Measurements from ENCODE around the gene KRT33B. TPM values are rescaled to one million over a fixed set of nuclear protein-coding genes. Genes with fewer than 3 reads are reported as not detected.
A peak's percentile ranks its signal among the peaks of the same experiment; 100 is the strongest.

Gene KRT33B
- total and polyA plus RNA-seq, 7 donors, result not detected

DNA sequence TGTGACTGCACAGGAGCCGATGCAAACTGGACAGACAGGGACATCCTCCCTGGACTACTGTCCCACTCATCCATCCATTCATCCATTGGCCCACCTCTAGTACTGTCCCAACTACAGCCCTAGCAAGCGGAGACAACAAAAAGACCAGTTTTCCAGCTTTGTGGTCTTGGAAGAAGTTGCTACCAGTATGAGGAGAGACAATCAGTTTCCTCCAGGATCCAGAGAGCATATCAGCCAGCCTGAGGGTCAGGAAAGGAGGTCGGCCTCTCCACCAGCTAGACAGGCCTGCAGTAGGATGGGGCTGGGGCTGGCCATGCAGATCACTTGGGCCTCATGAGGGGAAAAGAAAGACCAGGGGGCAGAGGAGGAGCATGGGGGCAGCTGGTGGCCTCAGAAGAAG lies 35.8 kb downstream of the KRT33B start:
- DNase-seq, result no peak
- Histone ChIP-seq H3K36me3 (no peaks in the 10 kb centered on the region), H3K27ac (no peak overlapping the region), H3K4me1 (no peaks in the 10 kb centered on the region), H3K27me3 (no peaks in the 10 kb centered on the region), H3K9me3 (no peaks in the 10 kb centered on the region), H3K4me3 (no peak overlapping the region)
- 93 to 96% methylated on average over 3 of the region's 3 CpGs for WGBS, 2 donors
- intact Hi-C loops (cut with DNase I), result no loop called here
- TF ChIP-seq, protein P1, sequence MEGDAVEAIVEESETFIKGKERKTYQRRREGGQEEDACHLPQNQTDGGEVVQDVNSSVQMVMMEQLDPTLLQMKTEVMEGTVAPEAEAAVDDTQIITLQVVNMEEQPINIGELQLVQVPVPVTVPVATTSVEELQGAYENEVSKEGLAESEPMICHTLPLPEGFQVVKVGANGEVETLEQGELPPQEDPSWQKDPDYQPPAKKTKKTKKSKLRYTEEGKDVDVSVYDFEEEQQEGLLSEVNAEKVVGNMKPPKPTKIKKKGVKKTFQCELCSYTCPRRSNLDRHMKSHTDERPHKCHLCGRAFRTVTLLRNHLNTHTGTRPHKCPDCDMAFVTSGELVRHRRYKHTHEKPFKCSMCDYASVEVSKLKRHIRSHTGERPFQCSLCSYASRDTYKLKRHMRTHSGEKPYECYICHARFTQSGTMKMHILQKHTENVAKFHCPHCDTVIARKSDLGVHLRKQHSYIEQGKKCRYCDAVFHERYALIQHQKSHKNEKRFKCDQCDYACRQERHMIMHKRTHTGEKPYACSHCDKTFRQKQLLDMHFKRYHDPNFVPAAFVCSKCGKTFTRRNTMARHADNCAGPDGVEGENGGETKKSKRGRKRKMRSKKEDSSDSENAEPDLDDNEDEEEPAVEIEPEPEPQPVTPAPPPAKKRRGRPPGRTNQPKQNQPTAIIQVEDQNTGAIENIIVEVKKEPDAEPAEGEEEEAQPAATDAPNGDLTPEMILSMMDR (IDR thresholded peaks at IDR 0.05), result no peak
- TF ChIP-seq POLR2A (IDR thresholded peaks at IDR 0.05), result no peak

DNA sequence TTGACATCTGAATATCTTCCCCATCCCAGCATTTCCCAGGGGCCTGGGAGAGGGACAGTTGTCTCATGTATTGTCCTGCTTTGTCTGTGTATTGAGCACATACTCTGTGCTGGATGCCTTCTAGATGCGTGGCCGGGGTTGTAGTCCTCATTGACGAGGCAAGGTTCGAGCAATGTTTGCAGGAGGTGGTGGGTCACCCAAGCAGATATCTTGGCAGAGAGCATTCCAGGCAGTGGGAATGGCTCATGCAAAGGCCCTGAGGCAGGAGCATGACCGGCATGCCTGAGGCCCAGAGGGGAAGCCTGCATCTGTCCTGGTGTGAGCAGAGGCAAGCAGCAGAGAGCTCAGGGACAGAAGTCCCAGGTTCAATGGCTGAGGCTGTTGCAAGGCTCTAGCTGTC lies 36.5 kb downstream of the KRT33B start:
- H3K4me3 ChIP-seq, result no peak overlapping the region
- H3K36me3 ChIP-seq, result no peaks in the 10 kb centered on the region
- TF ChIP-seq, protein P1 (IDR thresholded peaks at IDR 0.05), result no peak
- TF ChIP-seq POLR2A (IDR thresholded peaks at IDR 0.05) (no peak), POLR2AphosphoS5 (IDR thresholded peaks at IDR 0.05) (no peak), EP300 (IDR thresholded peaks at IDR 0.05) (no peak)
- no peak overlapping the region for H3K27ac ChIP-seq
- 96 to 98% methylated on average over 5 of the region's 5 CpGs for WGBS, 2 donors
- H3K9me3 ChIP-seq, result no peaks in the 10 kb centered on the region
- H3K27me3 ChIP-seq, result no peaks in the 10 kb centered on the region
- intact Hi-C loops (cut with DNase I), result no loop called here
- no peak for DNase-seq
- H3K4me1 ChIP-seq, result no peaks in the 10 kb centered on the region

DNA sequence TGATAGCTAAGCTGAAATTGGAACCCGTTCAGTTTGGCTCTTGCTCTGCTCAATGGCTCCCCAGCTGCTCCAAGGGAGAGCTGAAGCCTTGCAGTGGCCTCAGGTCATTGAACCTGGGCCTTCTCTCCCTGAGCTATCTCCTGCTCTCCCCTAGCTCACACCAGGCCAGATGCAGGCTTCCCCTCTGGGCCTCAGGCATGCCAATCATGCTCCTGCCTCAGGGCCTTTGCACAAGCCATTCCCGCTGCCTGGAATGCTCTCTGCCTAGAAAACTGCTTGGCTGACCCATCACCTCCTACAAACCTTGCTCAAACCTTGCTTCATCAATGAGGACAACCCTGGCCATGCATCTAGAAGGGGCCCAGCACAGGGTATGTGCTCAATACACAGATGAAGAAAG lies 37.4 kb downstream of the KRT33B start:
- Histone ChIP-seq H3K4me1 (no peaks in the 10 kb centered on the region), H3K9me3 (no peaks in the 10 kb centered on the region), H3K4me3 (no peak overlapping the region), H3K27ac (no peak overlapping the region), H3K36me3 (no peaks in the 10 kb centered on the region), H3K27me3 (no peaks in the 10 kb centered on the region)
- no peak for DNase-seq
- intact Hi-C loops (cut with DNase I), result no loop called here
- 75 to 88% methylated on average over 2 of the region's 2 CpGs for WGBS, 2 donors
- TF ChIP-seq POLR2AphosphoS5 (IDR thresholded peaks at IDR 0.05), result no peak
- no peak for TF ChIP-seq POLR2A (IDR thresholded peaks at IDR 0.05)
- TF ChIP-seq, protein P1 (IDR thresholded peaks at IDR 0.05), result no peak
- no peak for TF ChIP-seq EP300 (IDR thresholded peaks at IDR 0.05)

DNA sequence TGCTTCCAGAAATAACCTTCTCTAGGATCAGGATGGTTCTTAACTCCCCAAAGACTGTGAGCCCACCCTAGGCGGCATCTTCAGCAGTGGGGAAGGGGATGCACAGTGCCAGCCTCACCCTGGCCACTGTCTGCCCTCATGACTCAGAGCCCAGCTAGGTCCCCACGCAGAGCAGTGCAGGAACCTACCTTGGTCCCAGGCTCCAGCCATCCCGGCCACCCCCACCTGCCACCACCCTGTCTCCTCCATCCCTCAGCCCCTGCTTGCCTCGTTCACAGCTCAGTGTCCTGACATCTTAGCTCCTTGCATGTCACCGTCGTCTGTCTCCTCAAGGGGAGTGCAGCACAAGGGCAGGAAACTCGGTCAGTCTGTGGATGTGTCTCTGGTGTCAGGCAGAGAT lies 38.0 kb downstream of the KRT33B start:
- H3K4me1 ChIP-seq, result no peaks in the 10 kb centered on the region
- WGBS, 2 donors, result 82 to 83% methylated on average over 7 of the region's 7 CpGs
- H3K9me3 ChIP-seq, result no peaks in the 10 kb centered on the region
- H3K27me3 ChIP-seq, result no peaks in the 10 kb centered on the region
- H3K4me3 ChIP-seq, result no peak overlapping the region
- intact Hi-C loops (cut with DNase I), result no loop called here
- TF ChIP-seq EP300 (IDR thresholded peaks at IDR 0.05) (no peak), POLR2AphosphoS5 (IDR thresholded peaks at IDR 0.05) (no peak), POLR2A (IDR thresholded peaks at IDR 0.05) (no peak)
- TF ChIP-seq, protein P1 (IDR thresholded peaks at IDR 0.05), result no peak
- H3K36me3 ChIP-seq, result no peaks in the 10 kb centered on the region
- H3K27ac ChIP-seq, result no peak overlapping the region
- no peak for DNase-seq

DNA sequence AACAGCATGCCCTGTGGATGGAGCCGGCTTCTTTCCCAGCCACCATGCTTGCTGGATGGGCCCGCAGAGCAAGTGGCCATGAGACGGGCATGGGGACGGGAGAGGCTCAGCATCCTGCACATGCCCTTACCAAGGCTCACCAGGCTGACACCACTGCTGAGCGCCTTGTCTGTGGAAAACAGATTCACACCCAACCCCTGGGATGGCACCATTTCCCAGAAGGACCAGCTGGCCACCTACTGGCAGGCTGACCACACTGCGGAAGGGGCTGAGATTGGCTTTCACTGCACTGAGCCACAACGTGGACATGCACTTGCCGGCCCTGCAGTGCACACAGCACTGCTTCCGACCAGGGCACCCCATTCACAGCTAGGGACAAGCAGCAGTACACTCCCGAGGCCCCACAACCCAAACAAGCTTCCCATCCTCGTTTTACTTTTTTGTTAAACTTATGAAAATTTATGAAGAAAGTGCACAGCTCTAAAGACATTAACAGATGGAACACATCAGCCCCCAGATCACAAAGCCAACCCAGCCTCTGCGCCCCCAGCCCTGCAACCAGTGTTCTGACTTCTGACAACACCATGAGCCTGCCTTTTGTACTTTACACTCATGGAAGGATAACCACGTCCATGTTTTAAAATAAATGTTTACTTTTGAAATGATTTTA lies 40.2 kb downstream of the KRT33B start:
- no peak overlapping the region for H3K27ac ChIP-seq
- TF ChIP-seq, protein P1 (IDR thresholded peaks at IDR 0.05), result peak in 1 of 4 experiments; percentile 34
- no peak for TF ChIP-seq EP300 (IDR thresholded peaks at IDR 0.05)
- TF ChIP-seq POLR2A (IDR thresholded peaks at IDR 0.05), result no peak
- no peak for TF ChIP-seq POLR2AphosphoS5 (IDR thresholded peaks at IDR 0.05)
- H3K27me3 ChIP-seq, result no peaks in the 10 kb centered on the region
- no peak for DNase-seq
- WGBS, 2 donors, result 43 to 60% methylated on average over 13 of the region's 13 CpGs
- H3K9me3 ChIP-seq, result no peaks in the 10 kb centered on the region
- H3K4me3 ChIP-seq, result no peak overlapping the region
- no peaks in the 10 kb centered on the region for H3K4me1 ChIP-seq
- intact Hi-C loops (cut with DNase I), result loop anchor here (5.0 kb wide), 1 partner anchor 422 kb away; no protein-coding TSS in a partner anchor
- no peaks in the 10 kb centered on the region for H3K36me3 ChIP-seq

Data from sigmoid colon (tissue), 7 donors.